ENCODE measurements around the gene SPAG9. TPM values are rescaled to one million over a fixed set of nuclear protein-coding genes. Genes with fewer than 3 reads are reported as not detected.
A peak's percentile ranks its signal among the peaks of the same experiment; 100 is the strongest.

The SPAG9 gene
- total RNA-seq, 4 donors from 2014 or later = 81.2 to 99.9 (median 89.9) TPM

DNA sequence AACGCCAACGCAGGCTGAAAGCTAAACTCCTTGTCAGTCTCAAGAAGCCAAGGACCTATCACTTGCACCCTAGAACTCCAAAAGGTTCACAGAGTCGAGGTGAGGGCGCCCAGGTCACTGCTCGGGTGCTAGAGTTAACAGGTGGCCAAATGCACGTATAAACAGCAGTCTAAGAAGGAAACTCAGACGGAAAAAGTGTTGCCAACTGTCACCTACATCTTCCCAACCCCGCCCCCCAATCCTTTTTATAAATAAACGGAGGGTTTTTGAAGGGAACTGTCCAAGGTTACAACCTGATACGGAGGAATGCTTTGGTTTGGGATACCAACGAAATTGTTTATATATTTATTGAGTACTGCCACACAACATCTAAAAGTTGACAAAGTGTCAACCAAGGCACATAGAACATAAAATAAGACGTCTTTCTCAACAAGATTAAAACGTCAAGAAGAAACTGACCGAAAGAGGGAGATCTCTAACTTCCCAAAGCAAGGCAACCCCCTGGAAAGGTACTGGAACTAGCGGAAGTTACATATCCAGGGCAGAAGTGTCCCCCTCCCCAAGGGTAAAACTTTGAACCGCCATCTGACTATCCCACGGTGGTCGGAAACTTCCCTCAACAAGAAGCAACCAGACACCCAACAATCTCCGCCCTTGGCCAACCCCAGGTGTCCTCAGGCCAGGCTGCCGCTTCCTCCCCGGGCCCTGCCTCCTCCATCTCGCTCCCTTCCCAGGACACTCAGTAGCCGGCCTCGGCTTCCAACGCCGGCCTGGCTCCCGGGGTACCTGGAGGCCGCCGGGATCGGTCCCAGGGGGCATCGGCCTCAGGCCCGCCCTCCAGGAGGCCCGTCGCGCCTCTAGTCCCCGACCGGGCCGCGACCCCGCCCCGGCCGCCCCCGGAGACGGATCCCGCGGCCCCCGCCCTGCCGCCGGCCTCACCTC lies 982 bp downstream of the SPAG9 start:
- TF ChIP-seq POLR2AphosphoS5 (IDR thresholded peaks at IDR 0.05) = peak in 1 of 2 donors; percentile 27
- TF ChIP-seq POLR2A (IDR thresholded peaks at IDR 0.05; ENCODE audit: low read depth) = no peak
- TF ChIP-seq CTCF (IDR thresholded peaks at IDR 0.05) = peak; percentile 29 to 39 (median 30)
- TF ChIP-seq EP300 (IDR thresholded peaks at IDR 0.05) = no peak
- intact Hi-C loops (cut with DNase I) = loop anchor here (2.0 to 10.0 kb wide), 2 partner anchors 33 to 255 kb away; partner anchors contain the start of genes NME1 and TOB1
- Histone ChIP-seq H3K9me3 (no peaks in the 10 kb centered on the region), H3K27me3 (no peaks in the 10 kb centered on the region), H3K4me1 (peaks cover 23 to 56% (median 46%) of the 10 kb centered on the region in 4 donors), H3K36me3 (no peaks in the 10 kb centered on the region), H3K27ac (replicated peaks in 1 of 4) (peak overlapping the region; percentile 99 to 100 (median 100)), H3K4me3 (peak overlapping the region; percentile 95 to 100 (median 98))
- 5% methylated on average over 23 of the region's 49 CpGs for WGBS
- DNase-seq (ENCODE audit: extremely low spot score) = peak; percentile 91

- H3K4me3 ChIP-seq = peak overlapping the region; percentile 95 to 100 (median 98)
- peak; percentile 5 to 15 for TF ChIP-seq POLR2AphosphoS5 (IDR thresholded peaks at IDR 0.05)
- no peak for TF ChIP-seq CTCF (IDR thresholded peaks at IDR 0.05)
- TF ChIP-seq EP300 (IDR thresholded peaks at IDR 0.05) = no peak
- TF ChIP-seq POLR2A (IDR thresholded peaks at IDR 0.05; ENCODE audit: low read depth) = no peak
- 43% methylated on average over 14 of the region's 14 CpGs for WGBS
- no peaks in the 10 kb centered on the region for H3K27me3 ChIP-seq
- DNase-seq (ENCODE audit: extremely low spot score) = no peak
- H3K27ac ChIP-seq (replicated peaks in 1 of 4) = peak overlapping the region; percentile 99 to 100 (median 100)
- intact Hi-C loops (cut with DNase I) = no loop called here
- H3K4me1 ChIP-seq = peaks cover 23 to 61% (median 50%) of the 10 kb centered on the region in 4 donors
- H3K9me3 ChIP-seq = no peaks in the 10 kb centered on the region
- H3K36me3 ChIP-seq = no peaks in the 10 kb centered on the region
Measured at GRCh38 chr17:51118330-51119195, 2.1 kb downstream of the SPAG9 start.

DNA sequence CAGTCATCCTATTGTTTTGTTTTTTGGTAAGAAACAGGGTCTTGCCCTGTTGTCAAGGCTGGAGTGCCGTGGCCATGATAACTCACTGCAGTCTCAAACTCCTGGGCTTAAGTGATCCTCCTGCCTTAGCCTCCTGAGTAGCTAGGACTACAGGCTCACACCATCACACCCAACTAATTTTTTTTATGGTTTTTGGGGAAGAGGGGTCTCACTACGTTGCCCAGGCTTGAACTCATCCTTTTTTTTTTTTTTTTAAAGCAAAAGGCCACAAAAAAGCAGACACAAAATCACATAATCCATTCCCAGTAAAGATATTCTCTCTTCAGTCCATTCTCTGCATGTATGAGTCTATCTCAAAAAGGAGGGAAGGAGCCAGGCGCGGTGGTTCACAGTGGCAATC lies 5.5 kb downstream of the SPAG9 start:
- peaks cover 23 to 74% (median 60%) of the 10 kb centered on the region in 4 donors for H3K4me1 ChIP-seq
- no peak for DNase-seq (ENCODE audit: extremely low spot score)

More for the DNA sequence above, 5.5 kb downstream of the SPAG9 start:
- Histone ChIP-seq H3K36me3 (peaks cover 0 to 4% (median 0%) of the 10 kb centered on the region in 4 donors), H3K4me3 (no peak overlapping the region), H3K9me3 (no peaks in the 10 kb centered on the region), H3K27me3 (no peaks in the 10 kb centered on the region), H3K27ac (replicated peaks in 1 of 4) (no peak overlapping the region)
- WGBS = 93% methylated on average over 4 of the region's 4 CpGs
- TF ChIP-seq EP300 (IDR thresholded peaks at IDR 0.05) (no peak), POLR2A (IDR thresholded peaks at IDR 0.05; ENCODE audit: low read depth) (no peak), CTCF (IDR thresholded peaks at IDR 0.05) (no peak), POLR2AphosphoS5 (IDR thresholded peaks at IDR 0.05) (no peak)
- intact Hi-C loops (cut with DNase I) = no loop called here
